Measurements from ENCODE around the gene CLCN6. TPM values are rescaled to one million over a fixed set of nuclear protein-coding genes. Genes with fewer than 3 reads are reported as not detected.
A peak's percentile ranks its signal among the peaks of the same experiment; 100 is the strongest.

CLCN6 gene
- total and polyA plus RNA-seq, 2 of the 13 experiments (the other 11 are each of a cell fraction or from before 2014, with no cell fraction given): 14.9 to 19.3 TPM

DNA sequence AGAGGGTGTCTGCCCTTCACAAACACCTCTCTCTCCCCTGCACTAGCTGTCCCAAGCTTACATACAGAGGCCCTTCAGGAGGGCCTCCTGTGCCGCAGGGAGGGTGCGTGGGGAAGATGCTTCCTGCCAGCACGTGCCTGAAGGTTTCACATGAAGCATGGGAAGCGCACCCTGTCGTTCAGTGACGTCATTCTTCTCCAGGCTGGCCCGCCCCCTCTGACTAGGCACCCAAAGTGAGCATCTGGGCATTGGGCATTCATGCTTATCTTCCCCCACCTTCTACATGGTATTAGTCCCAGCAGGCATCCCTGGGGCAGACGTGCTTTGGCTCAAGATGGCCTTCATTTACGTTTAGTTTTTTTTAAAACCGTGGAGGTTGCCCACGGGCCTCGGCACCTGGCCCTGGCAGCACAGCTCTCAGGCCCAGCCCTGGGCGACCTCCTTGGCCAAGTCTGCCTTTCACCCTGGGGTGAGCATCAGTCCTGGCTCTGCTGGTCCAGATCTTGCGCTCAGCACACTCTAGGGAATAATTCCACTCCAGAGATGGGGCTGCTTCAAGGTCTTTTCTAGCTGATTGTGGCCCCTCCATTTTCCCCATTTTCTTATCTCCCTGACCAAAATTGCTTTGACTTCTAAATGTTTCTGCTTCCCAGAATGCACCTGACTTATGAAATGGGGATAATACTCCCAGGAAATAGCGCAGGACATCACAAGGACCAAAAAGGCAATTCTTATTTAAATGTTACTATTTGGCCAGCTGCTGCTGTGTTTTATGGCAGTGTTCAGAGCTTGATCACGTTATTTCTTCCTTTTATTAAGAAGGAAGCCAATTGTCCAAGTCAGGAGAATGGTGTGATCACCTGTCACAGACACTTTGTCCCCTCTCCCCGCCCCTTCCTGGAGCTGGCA, 35.5 kb downstream of the CLCN6 start (continued):
- TF ChIP-seq, protein P1, sequence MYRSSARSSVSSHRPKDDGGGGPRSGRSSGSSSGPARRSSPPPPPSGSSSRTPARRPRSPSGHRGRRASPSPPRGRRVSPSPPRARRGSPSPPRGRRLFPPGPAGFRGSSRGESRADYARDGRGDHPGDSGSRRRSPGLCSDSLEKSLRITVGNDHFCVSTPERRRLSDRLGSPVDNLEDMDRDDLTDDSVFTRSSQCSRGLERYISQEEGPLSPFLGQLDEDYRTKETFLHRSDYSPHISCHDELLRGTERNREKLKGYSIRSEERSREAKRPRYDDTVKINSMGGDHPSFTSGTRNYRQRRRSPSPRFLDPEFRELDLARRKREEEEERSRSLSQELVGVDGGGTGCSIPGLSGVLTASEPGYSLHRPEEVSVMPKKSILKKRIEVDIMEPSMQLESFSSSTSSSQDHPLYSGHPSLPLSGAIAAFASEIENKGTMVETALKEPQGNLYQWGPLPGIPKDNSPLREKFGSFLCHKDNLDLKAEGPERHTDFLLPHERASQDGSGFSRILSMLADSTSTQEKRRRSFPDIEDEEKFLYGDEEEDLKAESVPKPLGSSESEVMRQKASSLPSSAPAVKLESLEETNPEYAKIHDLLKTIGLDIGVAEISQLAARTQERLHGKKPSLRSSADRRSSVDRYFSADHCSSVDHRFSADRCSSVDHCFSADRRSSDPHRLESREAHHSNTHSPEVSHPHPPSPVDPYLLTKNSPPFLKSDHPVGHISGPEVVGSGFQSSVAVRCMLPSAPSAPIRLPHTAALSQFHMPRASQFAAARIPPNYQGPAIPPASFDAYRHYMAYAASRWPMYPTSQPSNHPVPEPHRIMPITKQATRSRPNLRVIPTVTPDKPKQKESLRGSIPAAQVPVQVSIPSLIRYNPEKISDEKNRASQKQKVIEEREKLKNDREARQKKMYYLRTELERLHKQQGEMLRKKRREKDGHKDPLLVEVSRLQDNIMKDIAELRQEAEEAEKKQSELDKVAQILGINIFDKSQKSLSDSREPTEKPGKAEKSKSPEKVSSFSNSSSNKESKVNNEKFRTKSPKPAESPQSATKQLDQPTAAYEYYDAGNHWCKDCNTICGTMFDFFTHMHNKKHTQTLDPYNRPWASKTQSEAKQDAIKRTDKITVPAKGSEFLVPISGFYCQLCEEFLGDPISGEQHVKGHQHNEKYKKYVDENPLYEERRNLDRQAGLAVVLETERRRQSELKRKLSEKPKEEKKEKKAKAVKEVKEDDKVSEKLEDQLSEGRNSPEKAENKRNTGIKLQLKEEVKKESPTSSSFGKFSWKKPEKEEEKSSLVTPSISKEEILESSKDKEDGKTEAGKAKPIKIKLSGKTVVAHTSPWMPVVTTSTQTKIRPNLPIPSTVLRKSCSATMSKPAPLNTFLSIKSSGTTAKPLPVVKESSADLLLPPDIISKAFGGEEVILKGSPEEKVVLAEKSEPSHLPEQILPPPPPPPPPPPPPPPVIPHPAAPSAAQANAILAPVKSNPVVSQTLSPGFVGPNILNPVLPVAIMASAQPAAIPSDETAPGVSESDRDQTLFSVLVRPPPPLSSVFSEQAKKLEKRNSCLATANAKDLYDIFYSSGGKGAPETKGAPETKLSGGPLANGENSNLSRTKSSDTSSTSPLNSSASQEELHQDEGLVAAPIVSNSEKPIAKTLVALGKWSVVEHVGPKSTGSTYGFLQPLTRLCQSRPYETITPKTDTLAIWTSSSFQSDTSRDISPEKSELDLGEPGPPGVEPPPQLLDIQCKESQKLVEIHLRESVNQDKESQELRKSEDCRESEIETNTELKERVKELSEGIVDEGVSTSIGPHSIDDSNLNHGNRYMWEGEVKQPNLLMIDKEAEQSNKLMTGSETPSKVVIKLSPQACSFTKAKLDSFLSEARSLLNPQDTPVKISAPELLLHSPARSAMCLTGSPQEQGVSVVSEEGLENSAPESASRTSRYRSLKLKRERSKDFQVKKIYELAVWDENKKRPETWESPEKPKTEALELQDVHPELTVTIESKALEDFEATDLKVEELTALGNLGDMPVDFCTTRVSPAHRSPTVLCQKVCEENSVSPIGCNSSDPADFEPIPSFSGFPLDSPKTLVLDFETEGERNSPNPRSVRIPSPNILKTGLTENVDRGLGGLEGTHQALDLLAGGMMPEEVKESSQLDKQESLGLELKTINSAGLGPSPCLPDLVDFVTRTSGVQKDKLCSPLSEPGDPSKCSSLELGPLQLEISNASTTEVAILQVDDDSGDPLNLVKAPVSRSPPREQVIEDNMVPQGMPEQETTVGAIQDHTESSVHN (CRISPR knock-in tag; IDR thresholded peaks at IDR 0.05): no peak
- TF ChIP-seq ZNF292 (CRISPR knock-in tag; IDR thresholded peaks at IDR 0.05; ENCODE audit: borderline replicate concordance, low read depth) (no peak), ZBTB38 (CRISPR knock-in tag; IDR thresholded peaks at IDR 0.05) (0 out of 2 replicates have a peak, but pooled peaks have one; percentile 49), AGO2 (optimal IDR thresholded peaks at IDR 0.05; ENCODE audit: low read depth, low read length) (peak; percentile 18), ZNF121 (CRISPR knock-in tag; IDR thresholded peaks at IDR 0.05) (0 out of 2 replicates have a peak, but pooled peaks have one; percentile 4), ZNF317 (CRISPR knock-in tag; IDR thresholded peaks at IDR 0.05) (no peak), NPAS2 (CRISPR knock-in tag; IDR thresholded peaks at IDR 0.05; ENCODE audit: borderline replicate concordance) (no peak)
- TF ChIP-seq, protein P2, sequence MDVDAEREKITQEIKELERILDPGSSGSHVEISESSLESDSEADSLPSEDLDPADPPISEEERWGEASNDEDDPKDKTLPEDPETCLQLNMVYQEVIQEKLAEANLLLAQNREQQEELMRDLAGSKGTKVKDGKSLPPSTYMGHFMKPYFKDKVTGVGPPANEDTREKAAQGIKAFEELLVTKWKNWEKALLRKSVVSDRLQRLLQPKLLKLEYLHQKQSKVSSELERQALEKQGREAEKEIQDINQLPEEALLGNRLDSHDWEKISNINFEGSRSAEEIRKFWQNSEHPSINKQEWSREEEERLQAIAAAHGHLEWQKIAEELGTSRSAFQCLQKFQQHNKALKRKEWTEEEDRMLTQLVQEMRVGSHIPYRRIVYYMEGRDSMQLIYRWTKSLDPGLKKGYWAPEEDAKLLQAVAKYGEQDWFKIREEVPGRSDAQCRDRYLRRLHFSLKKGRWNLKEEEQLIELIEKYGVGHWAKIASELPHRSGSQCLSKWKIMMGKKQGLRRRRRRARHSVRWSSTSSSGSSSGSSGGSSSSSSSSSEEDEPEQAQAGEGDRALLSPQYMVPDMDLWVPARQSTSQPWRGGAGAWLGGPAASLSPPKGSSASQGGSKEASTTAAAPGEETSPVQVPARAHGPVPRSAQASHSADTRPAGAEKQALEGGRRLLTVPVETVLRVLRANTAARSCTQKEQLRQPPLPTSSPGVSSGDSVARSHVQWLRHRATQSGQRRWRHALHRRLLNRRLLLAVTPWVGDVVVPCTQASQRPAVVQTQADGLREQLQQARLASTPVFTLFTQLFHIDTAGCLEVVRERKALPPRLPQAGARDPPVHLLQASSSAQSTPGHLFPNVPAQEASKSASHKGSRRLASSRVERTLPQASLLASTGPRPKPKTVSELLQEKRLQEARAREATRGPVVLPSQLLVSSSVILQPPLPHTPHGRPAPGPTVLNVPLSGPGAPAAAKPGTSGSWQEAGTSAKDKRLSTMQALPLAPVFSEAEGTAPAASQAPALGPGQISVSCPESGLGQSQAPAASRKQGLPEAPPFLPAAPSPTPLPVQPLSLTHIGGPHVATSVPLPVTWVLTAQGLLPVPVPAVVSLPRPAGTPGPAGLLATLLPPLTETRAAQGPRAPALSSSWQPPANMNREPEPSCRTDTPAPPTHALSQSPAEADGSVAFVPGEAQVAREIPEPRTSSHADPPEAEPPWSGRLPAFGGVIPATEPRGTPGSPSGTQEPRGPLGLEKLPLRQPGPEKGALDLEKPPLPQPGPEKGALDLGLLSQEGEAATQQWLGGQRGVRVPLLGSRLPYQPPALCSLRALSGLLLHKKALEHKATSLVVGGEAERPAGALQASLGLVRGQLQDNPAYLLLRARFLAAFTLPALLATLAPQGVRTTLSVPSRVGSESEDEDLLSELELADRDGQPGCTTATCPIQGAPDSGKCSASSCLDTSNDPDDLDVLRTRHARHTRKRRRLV (CRISPR knock-in tag; IDR thresholded peaks at IDR 0.05): 0 out of 2 replicates have a peak, but pooled peaks have one; percentile 5
- TF ChIP-seq, protein P3, sequence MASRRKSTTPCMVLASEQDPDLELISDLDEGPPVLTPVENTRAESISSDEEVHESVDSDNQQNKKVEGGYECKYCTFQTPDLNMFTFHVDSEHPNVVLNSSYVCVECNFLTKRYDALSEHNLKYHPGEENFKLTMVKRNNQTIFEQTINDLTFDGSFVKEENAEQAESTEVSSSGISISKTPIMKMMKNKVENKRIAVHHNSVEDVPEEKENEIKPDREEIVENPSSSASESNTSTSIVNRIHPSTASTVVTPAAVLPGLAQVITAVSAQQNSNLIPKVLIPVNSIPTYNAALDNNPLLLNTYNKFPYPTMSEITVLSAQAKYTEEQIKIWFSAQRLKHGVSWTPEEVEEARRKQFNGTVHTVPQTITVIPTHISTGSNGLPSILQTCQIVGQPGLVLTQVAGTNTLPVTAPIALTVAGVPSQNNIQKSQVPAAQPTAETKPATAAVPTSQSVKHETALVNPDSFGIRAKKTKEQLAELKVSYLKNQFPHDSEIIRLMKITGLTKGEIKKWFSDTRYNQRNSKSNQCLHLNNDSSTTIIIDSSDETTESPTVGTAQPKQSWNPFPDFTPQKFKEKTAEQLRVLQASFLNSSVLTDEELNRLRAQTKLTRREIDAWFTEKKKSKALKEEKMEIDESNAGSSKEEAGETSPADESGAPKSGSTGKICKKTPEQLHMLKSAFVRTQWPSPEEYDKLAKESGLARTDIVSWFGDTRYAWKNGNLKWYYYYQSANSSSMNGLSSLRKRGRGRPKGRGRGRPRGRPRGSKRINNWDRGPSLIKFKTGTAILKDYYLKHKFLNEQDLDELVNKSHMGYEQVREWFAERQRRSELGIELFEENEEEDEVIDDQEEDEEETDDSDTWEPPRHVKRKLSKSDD (CRISPR knock-in tag; IDR thresholded peaks at IDR 0.05; ENCODE audit: low read depth): 0 out of 2 replicates have a peak, but pooled peaks have one; percentile 56

All from HepG2 (cell line).